Measurements from ENCODE around the gene IQSEC3. TPM values are rescaled to one million over a fixed set of nuclear protein-coding genes. Genes with fewer than 3 reads are reported as not detected.
"Not testable (repeated sequence)": the region's sequence is repeated elsewhere in the genome, so short reads cannot be mapped to it uniquely, and the experiment has no call there.

Gene IQSEC3
- total RNA-seq, 1 donor from 2014 or later: not detected

DNA sequence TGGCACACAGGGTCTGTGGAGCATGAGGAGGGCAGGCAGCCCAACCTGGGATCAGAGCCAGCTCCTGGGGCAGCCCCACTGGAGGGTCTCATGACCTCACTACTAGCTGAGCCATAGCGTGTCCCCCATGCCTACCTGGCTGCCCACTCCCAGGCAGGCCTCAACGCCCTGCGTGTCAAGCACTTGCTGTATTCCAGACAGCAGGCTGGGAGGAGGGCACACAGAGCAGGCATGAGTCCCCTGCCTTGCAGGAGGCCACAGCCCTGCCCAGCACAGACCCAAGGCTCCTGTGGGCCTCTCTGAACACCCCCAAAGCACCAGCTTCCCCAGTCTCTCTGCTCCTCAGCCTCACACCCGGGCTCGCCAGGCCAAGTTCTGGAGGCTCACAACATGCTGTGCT, 64.0 kb downstream of the IQSEC3 start:
- ATAC-seq (ENCODE audit: low read depth) (no peak), DNase-seq (no peak)
- Mint-ChIP-seq H3K27me3 (peaks cover 18% of the 10 kb centered on the region), H3K4me1 (no peaks in the 10 kb centered on the region), H3K4me3 (no peak overlapping the region), H3K36me3 (ENCODE audit: low read depth) (no peaks in the 10 kb centered on the region), H3K27ac (no peak overlapping the region), H3K9me3 (no peaks in the 10 kb centered on the region)
- intact Hi-C loops (cut with micrococcal nuclease): no loop called here
- ChIA-PET POLR2A (no interaction called here), CTCF (no interaction called here)
- TF ChIP-seq, protein P1, sequence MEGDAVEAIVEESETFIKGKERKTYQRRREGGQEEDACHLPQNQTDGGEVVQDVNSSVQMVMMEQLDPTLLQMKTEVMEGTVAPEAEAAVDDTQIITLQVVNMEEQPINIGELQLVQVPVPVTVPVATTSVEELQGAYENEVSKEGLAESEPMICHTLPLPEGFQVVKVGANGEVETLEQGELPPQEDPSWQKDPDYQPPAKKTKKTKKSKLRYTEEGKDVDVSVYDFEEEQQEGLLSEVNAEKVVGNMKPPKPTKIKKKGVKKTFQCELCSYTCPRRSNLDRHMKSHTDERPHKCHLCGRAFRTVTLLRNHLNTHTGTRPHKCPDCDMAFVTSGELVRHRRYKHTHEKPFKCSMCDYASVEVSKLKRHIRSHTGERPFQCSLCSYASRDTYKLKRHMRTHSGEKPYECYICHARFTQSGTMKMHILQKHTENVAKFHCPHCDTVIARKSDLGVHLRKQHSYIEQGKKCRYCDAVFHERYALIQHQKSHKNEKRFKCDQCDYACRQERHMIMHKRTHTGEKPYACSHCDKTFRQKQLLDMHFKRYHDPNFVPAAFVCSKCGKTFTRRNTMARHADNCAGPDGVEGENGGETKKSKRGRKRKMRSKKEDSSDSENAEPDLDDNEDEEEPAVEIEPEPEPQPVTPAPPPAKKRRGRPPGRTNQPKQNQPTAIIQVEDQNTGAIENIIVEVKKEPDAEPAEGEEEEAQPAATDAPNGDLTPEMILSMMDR (IDR thresholded peaks at IDR 0.05): no peak

- intact Hi-C loops (cut with micrococcal nuclease): no loop called here
- ATAC-seq (ENCODE audit: low read depth) (no peak), DNase-seq (no peak)
- CTCF ChIA-PET: no interaction called here
- H3K4me1 Mint-ChIP-seq: no peaks in the 10 kb centered on the region
- H3K9me3 Mint-ChIP-seq: no peaks in the 10 kb centered on the region
- H3K27me3 Mint-ChIP-seq: peaks cover 18% of the 10 kb centered on the region
- no peak overlapping the region for H3K27ac Mint-ChIP-seq
- no peaks in the 10 kb centered on the region for H3K36me3 Mint-ChIP-seq (ENCODE audit: low read depth)
- POLR2A ChIA-PET: no interaction called here
- H3K4me3 Mint-ChIP-seq: no peak overlapping the region
- TF ChIP-seq, protein P1 (IDR thresholded peaks at IDR 0.05): no peak
These were observed 64.4 kb downstream of the IQSEC3 start for GRCh38 chr12:131008-131407.

DNA sequence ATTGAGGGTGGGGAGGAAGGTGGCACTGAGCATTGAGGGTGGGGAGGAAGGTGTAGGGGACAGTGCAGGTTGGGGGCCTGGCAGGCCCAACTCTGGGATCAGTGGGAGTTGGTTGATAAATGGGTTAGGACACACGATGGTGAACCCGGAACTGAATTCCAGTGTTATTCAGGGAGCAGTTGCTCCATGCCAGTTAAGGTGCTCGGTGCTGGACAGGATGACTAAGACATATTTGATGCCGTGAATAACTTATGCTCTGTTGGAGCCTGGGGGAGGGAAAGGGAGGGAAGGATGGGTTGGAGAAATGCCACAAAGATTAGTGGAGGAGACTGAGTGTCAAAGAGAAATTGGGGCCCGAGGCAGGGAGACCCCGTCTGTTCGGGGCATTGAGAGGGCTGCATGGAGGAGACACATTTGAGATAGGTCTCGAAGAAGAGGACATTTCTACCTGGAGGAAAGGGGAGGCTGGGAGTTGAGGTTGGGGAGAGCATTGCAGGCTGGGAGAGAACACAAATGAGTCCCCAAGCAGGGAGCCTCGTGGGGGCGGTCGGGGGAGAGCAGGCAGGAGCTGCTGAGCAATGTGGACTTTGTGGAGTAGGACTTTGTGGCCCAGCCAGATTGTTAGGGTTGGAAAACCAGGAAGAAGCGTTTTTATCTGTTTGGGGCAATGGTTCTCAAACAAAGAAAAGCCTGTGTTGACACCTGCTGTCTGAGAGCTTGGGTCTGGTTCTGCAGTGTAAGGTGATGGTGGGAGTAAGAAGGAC, 65.3 kb downstream of the IQSEC3 start:
- ChIA-PET POLR2A (no interaction called here), CTCF (no interaction called here)
- intact Hi-C loops (cut with micrococcal nuclease): no loop called here
- Mint-ChIP-seq H3K4me3 (no peak overlapping the region), H3K27me3 (peaks cover 21% of the 10 kb centered on the region), H3K27ac (no peak overlapping the region), H3K4me1 (no peaks in the 10 kb centered on the region), H3K9me3 (no peaks in the 10 kb centered on the region), H3K36me3 (ENCODE audit: low read depth) (no peaks in the 10 kb centered on the region)
- DNase-seq (no peak), ATAC-seq (ENCODE audit: low read depth) (no peak)
- TF ChIP-seq, protein P1 (IDR thresholded peaks at IDR 0.05): no peak

GRCh38 chr12:133616-134232, 67.2 kb downstream of the IQSEC3 start:
- POLR2A ChIA-PET; H3K27ac Mint-ChIP-seq; CTCF ChIA-PET; ATAC-seq (ENCODE audit: low read depth); H3K36me3 Mint-ChIP-seq (ENCODE audit: low read depth); intact Hi-C loops (cut with micrococcal nuclease); DNase-seq; H3K4me3 Mint-ChIP-seq; H3K4me1 Mint-ChIP-seq; H3K9me3 Mint-ChIP-seq: not testable (repeated sequence)
- peaks cover 28% of the 10 kb centered on the region for H3K27me3 Mint-ChIP-seq

GRCh38 chr12:135138-135537, 68.6 kb downstream of the IQSEC3 start:
- intact Hi-C loops (cut with micrococcal nuclease): no loop called here
- H3K27ac Mint-ChIP-seq: no peak overlapping the region
- TF ChIP-seq, protein P1 (IDR thresholded peaks at IDR 0.05): no peak
- CTCF ChIA-PET: no interaction called here
- no peak overlapping the region for H3K4me3 Mint-ChIP-seq
- H3K36me3 Mint-ChIP-seq (ENCODE audit: low read depth): no peaks in the 10 kb centered on the region
- POLR2A ChIA-PET: no interaction called here
- no peak for ATAC-seq (ENCODE audit: low read depth)
- H3K4me1 Mint-ChIP-seq: no peaks in the 10 kb centered on the region
- H3K27me3 Mint-ChIP-seq: peaks cover 36% of the 10 kb centered on the region
- H3K9me3 Mint-ChIP-seq: peaks cover 2% of the 10 kb centered on the region
- no peak for DNase-seq

Data from activated B cell treated with CpG ODN at 0.5 μM for 24 hours (primary cell).